ENCODE data around the gene LPIN1.

- TF ChIP-seq CTCF (conservative IDR thresholded peaks at IDR 0.05 in 1 of 2, IDR thresholded peaks at IDR 0.05 in 1 of 2; ENCODE audit: extremely low read depth in 1 of 2, insufficient read depth in 1 of 2, low read depth in 1 of 2, low read length in 2 of 2) (no peak), EZH2 (IDR thresholded peaks at IDR 0.05; ENCODE audit: borderline replicate concordance, low read length) (no peak)
Observed at GRCh38 chr2:11773111-11773510, 26.7 kb downstream of the LPIN1 start.

Data from mammary epithelial cell (primary cell).